Neural crest cell (in vitro differentiated cells): Measurements from ENCODE around the gene NINJ2. TPM values are rescaled to one million over a fixed set of nuclear protein-coding genes. Genes with fewer than 3 reads are reported as not detected.

Experiments
- DNase-seq: peaks from one replicate; pipeline ENCODE4 v3.0.0; 2021; ENCODE audit warnings: low read depth, mixed read lengths, low spot score
- H3K27ac Mint-ChIP-seq: one replicate; pipeline ENCODE4 v1.8.0; 2021; ENCODE audit warnings: mild to moderate bottlenecking, mixed read lengths; ENCODE audit not compliant: unreplicated experiment
- H3K27me3 Mint-ChIP-seq: 2 replicates; pipeline ENCODE4 v1.8.0; 2021; ENCODE audit warnings: low read depth, mild to moderate bottlenecking, mixed read lengths
- H3K36me3 Mint-ChIP-seq: 2 replicates; pipeline ENCODE4 v1.8.0; 2021; ENCODE audit warnings: low read depth, mild to moderate bottlenecking, mixed read lengths
- H3K4me1 Mint-ChIP-seq: 2 replicates; pipeline ENCODE4 v1.8.0; 2021; ENCODE audit warnings: mixed read lengths
- H3K4me3 Mint-ChIP-seq: one replicate; pipeline ENCODE4 v1.8.0; 2021; ENCODE audit warnings: mild to moderate bottlenecking, mixed read lengths
- H3K9me3 Mint-ChIP-seq: 2 replicates; pipeline ENCODE4 v1.8.0; 2021; ENCODE audit warnings: mixed read lengths
- total RNA-seq: library from RNA; stranded (reverse); gene quantifications from 2 replicates; pipeline ENCODE4 v1.2.1, GENCODE V29; 2021
- TF ChIP-seq, protein P1 (sequence below): fragments of 200-600 bp; sonication (generic); conservative IDR thresholded peaks from 2 replicates; pipeline ENCODE4 v1.5.0; 2021; ENCODE audit warnings: antibody characterized with exemption, mild to moderate bottlenecking

Gene NINJ2
- total RNA-seq, 1 donor from 2014 or later: 0.42 TPM

- no peaks in the 10 kb centered on the region for H3K36me3 Mint-ChIP-seq
- TF ChIP-seq, protein P1, sequence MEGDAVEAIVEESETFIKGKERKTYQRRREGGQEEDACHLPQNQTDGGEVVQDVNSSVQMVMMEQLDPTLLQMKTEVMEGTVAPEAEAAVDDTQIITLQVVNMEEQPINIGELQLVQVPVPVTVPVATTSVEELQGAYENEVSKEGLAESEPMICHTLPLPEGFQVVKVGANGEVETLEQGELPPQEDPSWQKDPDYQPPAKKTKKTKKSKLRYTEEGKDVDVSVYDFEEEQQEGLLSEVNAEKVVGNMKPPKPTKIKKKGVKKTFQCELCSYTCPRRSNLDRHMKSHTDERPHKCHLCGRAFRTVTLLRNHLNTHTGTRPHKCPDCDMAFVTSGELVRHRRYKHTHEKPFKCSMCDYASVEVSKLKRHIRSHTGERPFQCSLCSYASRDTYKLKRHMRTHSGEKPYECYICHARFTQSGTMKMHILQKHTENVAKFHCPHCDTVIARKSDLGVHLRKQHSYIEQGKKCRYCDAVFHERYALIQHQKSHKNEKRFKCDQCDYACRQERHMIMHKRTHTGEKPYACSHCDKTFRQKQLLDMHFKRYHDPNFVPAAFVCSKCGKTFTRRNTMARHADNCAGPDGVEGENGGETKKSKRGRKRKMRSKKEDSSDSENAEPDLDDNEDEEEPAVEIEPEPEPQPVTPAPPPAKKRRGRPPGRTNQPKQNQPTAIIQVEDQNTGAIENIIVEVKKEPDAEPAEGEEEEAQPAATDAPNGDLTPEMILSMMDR: no peak
- H3K27me3 Mint-ChIP-seq: no peaks in the 10 kb centered on the region
- DNase-seq: no peak
- H3K4me1 Mint-ChIP-seq: peaks cover 9% of the 10 kb centered on the region
- H3K27ac Mint-ChIP-seq: peak overlapping the region; percentile 57
- H3K9me3 Mint-ChIP-seq: no peaks in the 10 kb centered on the region
- no peak overlapping the region for H3K4me3 Mint-ChIP-seq
Observed at GRCh38 chr12:617304-617915, 45.8 kb downstream of the NINJ2 start.

DNA sequence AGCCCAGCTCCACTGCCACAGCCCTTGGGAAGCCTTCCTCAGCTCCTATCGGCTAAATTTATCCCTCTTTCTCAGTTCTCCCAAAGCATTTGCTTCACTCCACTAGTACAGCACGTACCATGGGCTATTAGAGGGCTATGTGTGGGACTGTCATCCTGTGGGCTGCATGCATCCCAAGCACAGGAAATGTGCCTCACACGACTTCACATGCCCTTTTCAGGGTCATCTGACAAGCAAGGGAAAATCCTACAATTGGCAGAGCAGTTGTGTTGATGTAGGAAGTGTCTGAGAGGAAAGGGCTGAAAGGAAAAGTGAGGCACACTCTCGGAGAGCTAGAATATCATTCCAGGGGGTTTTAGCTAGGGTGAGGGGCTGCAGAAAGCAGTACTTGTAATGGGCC is 47.6 kb downstream of the NINJ2 start:
- Mint-ChIP-seq H3K27ac (no peak overlapping the region), H3K27me3 (no peaks in the 10 kb centered on the region), H3K4me3 (no peak overlapping the region), H3K9me3 (no peaks in the 10 kb centered on the region), H3K4me1 (peaks cover 9% of the 10 kb centered on the region), H3K36me3 (no peaks in the 10 kb centered on the region)
- no peak for DNase-seq
- TF ChIP-seq, protein P1: no peak

DNA sequence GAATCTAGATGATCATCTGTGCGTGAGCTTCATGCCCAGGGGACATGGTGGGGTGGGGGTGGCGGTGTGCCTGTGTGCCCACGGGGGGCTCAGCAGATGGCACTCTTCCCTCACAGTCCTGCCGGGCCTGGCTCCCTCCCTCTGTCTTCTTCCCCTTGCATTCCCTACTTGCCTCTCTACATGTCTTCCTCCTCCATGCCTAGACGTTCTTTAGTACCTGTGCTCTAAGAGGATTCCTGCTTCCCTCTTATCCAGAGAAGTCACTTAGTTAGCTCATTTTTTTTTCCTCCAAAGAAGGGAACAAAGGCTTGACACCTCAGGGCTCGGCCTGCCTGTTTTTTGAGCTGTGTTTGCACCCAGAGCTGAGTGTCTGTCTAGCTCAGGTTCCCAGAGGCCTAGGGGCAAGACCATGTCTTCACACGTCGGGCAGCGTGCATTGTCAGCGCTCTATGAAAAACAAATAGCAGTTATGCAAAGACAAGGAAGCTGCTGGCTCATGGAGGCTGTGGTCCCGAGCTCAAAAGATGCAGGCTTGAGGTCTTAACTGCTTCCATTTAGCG is 48.8 kb downstream of the NINJ2 start:
- Mint-ChIP-seq H3K9me3 (no peaks in the 10 kb centered on the region), H3K4me1 (peaks cover 14% of the 10 kb centered on the region), H3K27me3 (no peaks in the 10 kb centered on the region), H3K27ac (no peak overlapping the region), H3K36me3 (no peaks in the 10 kb centered on the region), H3K4me3 (no peak overlapping the region)
- TF ChIP-seq, protein P1: peak; percentile 41
- DNase-seq: no peak

DNA sequence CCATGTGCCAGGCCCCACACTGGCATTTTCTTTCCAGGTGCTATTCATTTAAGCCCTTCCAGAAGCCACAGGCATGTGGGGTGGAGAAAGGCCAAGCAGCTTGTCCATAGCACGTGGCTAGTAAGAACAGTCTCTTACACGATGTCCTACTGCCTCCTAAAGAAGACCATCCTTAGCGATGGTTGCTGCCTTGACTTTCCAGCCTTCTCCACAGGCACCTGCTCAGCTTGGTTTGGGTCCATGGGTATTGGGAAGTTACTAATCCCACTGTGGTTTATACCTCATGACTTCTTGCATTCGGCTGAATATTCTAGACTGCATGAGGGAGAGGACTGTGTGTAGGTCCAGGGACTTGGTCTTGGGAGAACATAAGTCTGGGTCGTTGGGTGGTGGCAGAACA is 49.2 kb downstream of the NINJ2 start:
- Mint-ChIP-seq H3K4me1 (peaks cover 14% of the 10 kb centered on the region), H3K27me3 (no peaks in the 10 kb centered on the region), H3K4me3 (no peak overlapping the region), H3K27ac (no peak overlapping the region), H3K36me3 (no peaks in the 10 kb centered on the region), H3K9me3 (no peaks in the 10 kb centered on the region)
- DNase-seq: no peak
- TF ChIP-seq, protein P1: no peak

- TF ChIP-seq, protein P1: no peak
- H3K27ac Mint-ChIP-seq: no peak overlapping the region
- H3K36me3 Mint-ChIP-seq: no peaks in the 10 kb centered on the region
- DNase-seq: no peak
- H3K4me1 Mint-ChIP-seq: peaks cover 14% of the 10 kb centered on the region
- no peak overlapping the region for H3K4me3 Mint-ChIP-seq
- no peaks in the 10 kb centered on the region for H3K27me3 Mint-ChIP-seq
- no peaks in the 10 kb centered on the region for H3K9me3 Mint-ChIP-seq
Observed at GRCh38 chr12:612886-613285, 50.4 kb downstream of the NINJ2 start.
